ENCODE data around the gene KMT2B. TPM values are rescaled to one million over a fixed set of nuclear protein-coding genes. Genes with fewer than 3 reads are reported as not detected.

The KMT2B gene
- total and polyA plus RNA-seq, 2 donors (not counting 1 experiment from before 2014, with no cell fraction given): 85.6 to 96.9 TPM

DNA sequence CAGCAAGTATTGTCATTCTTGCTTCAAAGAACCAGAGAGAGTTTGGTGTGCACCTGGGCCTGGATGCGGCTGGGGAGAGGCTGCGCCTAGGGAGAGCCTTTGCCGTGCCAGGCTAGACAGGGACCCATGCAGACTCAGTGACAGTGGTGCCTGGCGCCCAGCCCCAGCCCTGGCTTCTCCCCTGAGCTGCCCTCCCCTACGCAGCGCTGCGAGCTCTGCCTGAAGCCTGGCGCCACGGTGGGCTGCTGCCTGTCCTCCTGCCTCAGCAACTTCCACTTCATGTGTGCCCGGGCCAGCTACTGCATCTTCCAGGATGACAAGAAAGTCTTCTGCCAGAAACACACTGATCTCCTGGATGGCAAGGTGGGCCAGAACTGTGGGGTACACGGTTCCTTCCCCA, 12.0 kb downstream of the KMT2B start:
- Mint-ChIP-seq H3K27ac (no peak overlapping the region), H3K27me3 (no peaks in the 10 kb centered on the region), H3K4me3 (no peak overlapping the region), H3K9me3 (ENCODE audit: insufficient read depth) (no peaks in the 10 kb centered on the region), H3K4me1 (peaks cover 6% of the 10 kb centered on the region)
- TF ChIP-seq EZH2 (IDR thresholded peaks at IDR 0.05; ENCODE audit: borderline replicate concordance, insufficient read depth, low read depth, low read length, poor library complexity, severe bottlenecking): no peak
- TF ChIP-seq, protein P1, sequence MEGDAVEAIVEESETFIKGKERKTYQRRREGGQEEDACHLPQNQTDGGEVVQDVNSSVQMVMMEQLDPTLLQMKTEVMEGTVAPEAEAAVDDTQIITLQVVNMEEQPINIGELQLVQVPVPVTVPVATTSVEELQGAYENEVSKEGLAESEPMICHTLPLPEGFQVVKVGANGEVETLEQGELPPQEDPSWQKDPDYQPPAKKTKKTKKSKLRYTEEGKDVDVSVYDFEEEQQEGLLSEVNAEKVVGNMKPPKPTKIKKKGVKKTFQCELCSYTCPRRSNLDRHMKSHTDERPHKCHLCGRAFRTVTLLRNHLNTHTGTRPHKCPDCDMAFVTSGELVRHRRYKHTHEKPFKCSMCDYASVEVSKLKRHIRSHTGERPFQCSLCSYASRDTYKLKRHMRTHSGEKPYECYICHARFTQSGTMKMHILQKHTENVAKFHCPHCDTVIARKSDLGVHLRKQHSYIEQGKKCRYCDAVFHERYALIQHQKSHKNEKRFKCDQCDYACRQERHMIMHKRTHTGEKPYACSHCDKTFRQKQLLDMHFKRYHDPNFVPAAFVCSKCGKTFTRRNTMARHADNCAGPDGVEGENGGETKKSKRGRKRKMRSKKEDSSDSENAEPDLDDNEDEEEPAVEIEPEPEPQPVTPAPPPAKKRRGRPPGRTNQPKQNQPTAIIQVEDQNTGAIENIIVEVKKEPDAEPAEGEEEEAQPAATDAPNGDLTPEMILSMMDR (IDR thresholded peaks at IDR 0.05): no peak
- Histone ChIP-seq H3K9ac (ENCODE audit: low read length) (no peak overlapping the region), H3K27me3 (replicated peaks in 1 of 4; ENCODE audit: control extremely low read depth in 1 of 4, control insufficient read depth in 3 of 4, insufficient read depth in 4 of 4, low read length in 3 of 4) (no peaks in the 10 kb centered on the region), H2AFZ (ENCODE audit: insufficient read depth, low read depth, low read length, poor library complexity, severe bottlenecking) (no peak overlapping the region), H3K79me2 (ENCODE audit: control insufficient read depth, insufficient read depth, low read length) (peaks cover 55% of the 10 kb centered on the region), H3K9me3 (ENCODE audit: control extremely low read depth in 1 of 3, control insufficient read depth in 2 of 3, insufficient read depth in 1 of 3, low read length in 2 of 3) (no peaks in the 10 kb centered on the region), H3K27ac (ENCODE audit: low read length in 2 of 2) (no peak overlapping the region), H4K20me1 (ENCODE audit: control insufficient read depth, insufficient read depth, low read length, poor library complexity, severe bottlenecking) (peaks cover 43% of the 10 kb centered on the region), H3K4me2 (replicated peaks; ENCODE audit: low read depth, low read length, poor library complexity, severe bottlenecking) (no peak overlapping the region), H3K4me1 (ENCODE audit: control insufficient read depth in 2 of 2, insufficient read depth in 2 of 2, low read length in 2 of 2) (no peaks in the 10 kb centered on the region), H3K36me3 (replicated peaks in 1 of 2; ENCODE audit: control extremely low read depth in 1 of 2, control insufficient read depth in 1 of 2, extremely low read depth in 1 of 2, insufficient read depth in 2 of 2, low read length in 1 of 2) (peaks cover 7 to 87% of the 10 kb centered on the region in 2 experiments), H3K4me3 (ENCODE audit: control extremely low read depth in 1 of 5, extremely low read depth in 1 of 5, insufficient read depth in 1 of 5, low read depth in 2 of 5, low read length in 4 of 5) (no peak overlapping the region)
- WGBS (ENCODE audit: insufficient coverage): 93% methylated on average over 11 of the region's 11 CpGs
- POLR2A ChIA-PET: no interaction called here
- no peak for ATAC-seq (ENCODE audit: low read depth)
- CTCF ChIA-PET: no interaction called here
- no peak for DNase-seq
- intact Hi-C loops (cut with micrococcal nuclease): no loop called here

DNA sequence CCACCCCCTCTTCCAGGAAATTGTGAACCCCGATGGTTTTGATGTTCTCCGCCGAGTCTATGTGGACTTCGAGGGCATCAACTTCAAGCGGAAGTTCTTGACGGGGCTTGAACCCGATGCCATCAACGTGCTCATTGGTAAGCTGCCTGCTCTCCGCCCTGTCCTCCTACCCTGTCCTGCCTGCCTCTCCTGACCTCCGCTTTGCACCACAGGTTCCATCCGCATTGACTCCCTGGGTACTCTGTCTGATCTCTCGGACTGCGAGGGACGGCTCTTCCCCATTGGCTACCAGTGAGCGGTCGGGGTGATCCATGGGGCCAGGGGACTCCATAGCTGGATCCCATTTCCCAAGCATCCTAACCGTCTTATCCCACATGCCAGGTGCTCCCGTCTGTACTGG, 12.5 kb downstream of the KMT2B start:
- H3K9ac ChIP-seq (ENCODE audit: low read length): no peak overlapping the region
- no peak overlapping the region for H3K4me2 ChIP-seq (replicated peaks; ENCODE audit: low read depth, low read length, poor library complexity, severe bottlenecking)
- no peaks in the 10 kb centered on the region for H3K4me1 ChIP-seq (ENCODE audit: control insufficient read depth in 2 of 2, insufficient read depth in 2 of 2, low read length in 2 of 2)
- no peak overlapping the region for H2AFZ ChIP-seq (ENCODE audit: insufficient read depth, low read depth, low read length, poor library complexity, severe bottlenecking)
- intact Hi-C loops (cut with micrococcal nuclease): no loop called here
- peaks cover 7 to 87% of the 10 kb centered on the region in 2 experiments for H3K36me3 ChIP-seq (replicated peaks in 1 of 2; ENCODE audit: control extremely low read depth in 1 of 2, control insufficient read depth in 1 of 2, extremely low read depth in 1 of 2, insufficient read depth in 2 of 2, low read length in 1 of 2)
- Mint-ChIP-seq H3K27ac (no peak overlapping the region), H3K4me3 (no peak overlapping the region), H3K4me1 (peaks cover 7% of the 10 kb centered on the region), H3K9me3 (ENCODE audit: insufficient read depth) (no peaks in the 10 kb centered on the region), H3K27me3 (no peaks in the 10 kb centered on the region)
- DNase-seq: no peak
- no peak overlapping the region for H3K4me3 ChIP-seq (ENCODE audit: control extremely low read depth in 1 of 5, extremely low read depth in 1 of 5, insufficient read depth in 1 of 5, low read depth in 2 of 5, low read length in 4 of 5)
- H3K9me3 ChIP-seq (ENCODE audit: control extremely low read depth in 1 of 3, control insufficient read depth in 2 of 3, insufficient read depth in 1 of 3, low read length in 2 of 3): no peaks in the 10 kb centered on the region
- CTCF ChIA-PET: no interaction called here
- POLR2A ChIA-PET: interaction anchor here (0.6 kb wide), 1 partner anchor 10 kb away, joined by 6 read pairs; no protein-coding TSS in a partner anchor
- H3K27me3 ChIP-seq (replicated peaks in 1 of 4; ENCODE audit: control extremely low read depth in 1 of 4, control insufficient read depth in 3 of 4, insufficient read depth in 4 of 4, low read length in 3 of 4): no peaks in the 10 kb centered on the region
- no peak for ATAC-seq (ENCODE audit: low read depth)
- H3K79me2 ChIP-seq (ENCODE audit: control insufficient read depth, insufficient read depth, low read length): peaks cover 52% of the 10 kb centered on the region
- H4K20me1 ChIP-seq (ENCODE audit: control insufficient read depth, insufficient read depth, low read length, poor library complexity, severe bottlenecking): peaks cover 46% of the 10 kb centered on the region
- H3K27ac ChIP-seq (ENCODE audit: low read length in 2 of 2): no peak overlapping the region
- TF ChIP-seq, protein P1 (IDR thresholded peaks at IDR 0.05): no peak
- TF ChIP-seq EZH2 (IDR thresholded peaks at IDR 0.05; ENCODE audit: borderline replicate concordance, insufficient read depth, low read depth, low read length, poor library complexity, severe bottlenecking): no peak
- 97% methylated on average over 18 of the region's 18 CpGs for WGBS (ENCODE audit: insufficient coverage)
